Thoracic aorta (tissue), 2 donors: ENCODE results near the gene CD300E. TPM values are rescaled to one million over a fixed set of nuclear protein-coding genes. Genes with fewer than 3 reads are reported as not detected.

Experiments used
- ATAC-seq: fragments of 150-250 bp; one replicate; pipeline ENCODE4 v1.8.0; 2017; ENCODE audit warnings: low read depth; ENCODE audit not compliant: insufficient number of reproducible peaks, low FRiP score
- DNase-seq: peaks from one replicate; pipeline ENCODE4 v3.0.0-alpha.2; 2020; ENCODE audit warnings: low spot score
- H3K27ac ChIP-seq, 2 donors: fragments of 200-600 bp; sonication (generic); 1 replicate in 1 of 2; 2 replicates in 1 of 2; pipeline ENCODE4 v1.5.1; 2016; ENCODE audit warnings: mild to moderate bottlenecking in 2 of 2, moderate library complexity in 2 of 2
- H3K27me3 ChIP-seq: fragments of 200-600 bp; sonication (generic); replicated peaks from 2 replicates; pipeline ENCODE4 v1.6.0; 2016; ENCODE audit warnings: mild to moderate bottlenecking; ENCODE audit not compliant: insufficient read depth
- H3K36me3 ChIP-seq: fragments of 200-600 bp; sonication (generic); one replicate; pipeline ENCODE4 v1.5.1; 2016
- H3K4me1 ChIP-seq, 2 donors: fragments of 200-600 bp; sonication (generic); 1 replicate in 1 of 2; 2 replicates in 1 of 2; pipeline versions ENCODE4 v1.5.1 to v1.6.0; 2016; ENCODE audit warnings: low read depth in 2 of 2, mild to moderate bottlenecking in 1 of 2; ENCODE audit not compliant: control insufficient read depth in 1 of 2
- H3K4me3 ChIP-seq: fragments of 200-600 bp; sonication (generic); 2 replicates; pipeline ENCODE4 v1.5.1; 2016; ENCODE audit warnings: mild to moderate bottlenecking
- H3K9me3 ChIP-seq: fragments of 200-600 bp; sonication (generic); 2 replicates; pipeline ENCODE4 v1.5.1; 2016
- CTCF ChIP-seq: fragments of 200-600 bp; sonication (generic); IDR thresholded peaks from one replicate; pipeline ENCODE4 v1.5.1; 2019; ENCODE audit warnings: antibody characterized with exemption
- total RNA-seq, 2 donors: library from RNA; depleted of rRNA; stranded (reverse); fragments of >200 nt; gene quantifications; one replicate each; pipeline versions ENCODE4 v1.1.0 to v1.2.3, GENCODE V29; 2016

CD300E gene
- total RNA-seq, 2 donors from 2014 or later: 0.14 to 10.4 TPM

DNA sequence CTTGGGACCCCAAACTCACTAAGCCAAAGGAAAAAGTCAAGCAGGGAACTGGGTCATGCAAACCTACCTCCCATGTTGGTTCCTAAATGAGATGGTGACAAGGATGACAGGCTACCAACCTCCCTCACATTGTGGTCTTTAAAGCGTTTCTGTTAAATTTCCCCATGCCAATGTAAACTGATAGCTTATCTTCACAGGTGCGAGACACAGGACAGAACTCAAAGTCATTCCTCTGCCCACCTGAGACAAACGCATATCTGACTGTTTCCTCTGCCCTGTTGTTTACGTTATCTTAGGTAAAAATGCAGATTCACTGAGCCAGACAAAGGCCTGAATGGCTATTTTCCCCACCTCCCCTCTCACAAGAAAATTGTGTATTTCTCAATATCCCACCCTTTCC lies 19.0 kb upstream of the CD300E start:
- ATAC-seq (no peak), DNase-seq (no peak)
- H3K27ac ChIP-seq: no peak overlapping the region

GRCh38 chr17:74641958-74642298 lies 18.4 kb upstream of the CD300E start:
- no peak overlapping the region for H3K27ac ChIP-seq
- TF ChIP-seq CTCF: no peak
- DNase-seq (no peak), ATAC-seq (no peak)
- no peaks in the 10 kb centered on the region for H3K9me3 ChIP-seq
- H3K36me3 ChIP-seq: no peaks in the 10 kb centered on the region
- H3K4me1 ChIP-seq: no peaks in the 10 kb centered on the region
- H3K27me3 ChIP-seq: no peaks in the 10 kb centered on the region
- no peak overlapping the region for H3K4me3 ChIP-seq

More for the DNA sequence above, 19.0 kb upstream of the CD300E start:
- H3K4me1 ChIP-seq: no peaks in the 10 kb centered on the region
- H3K36me3 ChIP-seq: no peaks in the 10 kb centered on the region
- no peak overlapping the region for H3K4me3 ChIP-seq
- no peaks in the 10 kb centered on the region for H3K9me3 ChIP-seq
- TF ChIP-seq CTCF: no peak
- no peaks in the 10 kb centered on the region for H3K27me3 ChIP-seq

- Histone ChIP-seq H3K36me3 (no peaks in the 10 kb centered on the region), H3K27ac (no peak overlapping the region), H3K27me3 (no peaks in the 10 kb centered on the region), H3K9me3 (no peaks in the 10 kb centered on the region), H3K4me3 (no peak overlapping the region), H3K4me1 (no peaks in the 10 kb centered on the region)
- DNase-seq (no peak), ATAC-seq (no peak)
- no peak for TF ChIP-seq CTCF
Measured at GRCh38 chr17:74641224-74641957, 17.9 kb upstream of the CD300E start.

DNA sequence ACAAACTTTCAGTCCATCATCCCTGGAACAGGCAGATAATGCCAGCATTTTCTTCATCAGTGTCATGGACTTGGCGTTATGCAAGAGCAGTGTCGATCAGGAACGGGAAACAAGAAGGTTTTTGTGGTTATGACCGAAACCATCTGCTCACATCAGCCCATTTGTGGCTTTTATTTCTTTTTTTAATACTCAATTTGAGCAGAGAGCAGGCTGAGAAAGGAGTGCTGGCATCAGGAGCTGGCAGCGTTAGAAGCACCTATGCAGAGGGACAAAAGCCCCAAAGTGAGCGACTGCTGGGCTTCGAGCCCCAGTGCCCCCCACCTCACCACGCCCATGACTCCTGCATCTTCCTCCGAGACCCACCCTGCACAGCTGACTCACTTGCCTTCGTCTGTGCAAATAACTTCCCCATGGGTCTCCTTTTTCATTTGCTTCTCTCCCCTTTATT lies 16.2 kb upstream of the CD300E start:
- ATAC-seq: no peak
- Histone ChIP-seq H3K4me3 (no peak overlapping the region), H3K27ac (no peak overlapping the region), H3K27me3 (no peaks in the 10 kb centered on the region), H3K36me3 (no peaks in the 10 kb centered on the region), H3K9me3 (no peaks in the 10 kb centered on the region), H3K4me1 (no peaks in the 10 kb centered on the region)
- DNase-seq: no peak
- no peak for TF ChIP-seq CTCF

- Histone ChIP-seq H3K4me1 (no peaks in the 10 kb centered on the region), H3K27me3 (no peaks in the 10 kb centered on the region), H3K9me3 (no peaks in the 10 kb centered on the region), H3K27ac (no peak overlapping the region), H3K36me3 (no peaks in the 10 kb centered on the region), H3K4me3 (no peak overlapping the region)
- DNase-seq (no peak), ATAC-seq (no peak)
- no peak for TF ChIP-seq CTCF
Measured at GRCh38 chr17:74637926-74638325, 14.4 kb upstream of the CD300E start.
